Kidney (tissue), 14 donors: ENCODE results near the gene GPR26. TPM values are rescaled to one million over a fixed set of nuclear protein-coding genes. Genes with fewer than 3 reads are reported as not detected.

ENCODE experiments used
- DNase-seq, 5 donors: peaks; one replicate each; pipeline ENCODE4 v3.0.0-alpha.2; 2013 to 2020
- FAIRE-seq: peaks from 2 replicates; lab custom pipeline; 2012; peaks lifted over from hg19 to GRCh38; lab: Jason Lieb, UNC
- H3K27ac ChIP-seq, 2 donors: one replicate each; pipeline ENCODE4 v1.7.0; 2013; ENCODE audit warnings: low read depth in 2 of 2, low read length in 2 of 2, inconsistent platforms in 1 of 2
- H3K27me3 ChIP-seq: one replicate; pipeline ENCODE4 v1.7.1; 2013; ENCODE audit warnings: low read length, inconsistent platforms; ENCODE audit not compliant: control insufficient read depth, insufficient read depth
- H3K36me3 ChIP-seq, 3 donors: one replicate each; pipeline versions ENCODE4 v1.7.0 to v1.7.1; 2013; ENCODE audit warnings: low read length in 3 of 3, control low read depth in 1 of 3, inconsistent platforms in 1 of 3; ENCODE audit not compliant: insufficient read depth in 3 of 3, control insufficient read depth in 2 of 3
- H3K4me1 ChIP-seq, 3 donors: one replicate each; pipeline versions ENCODE4 v1.7.0 to v1.7.1; 2013; ENCODE audit warnings: low read length in 3 of 3, inconsistent platforms in 1 of 3, low read depth in 1 of 3; ENCODE audit not compliant: control insufficient read depth in 2 of 3, insufficient read depth in 2 of 3
- H3K4me3 ChIP-seq, 3 donors: one replicate each; pipeline versions ENCODE4 v1.7.0 to v1.8.1; 2013; ENCODE audit warnings: low read length in 3 of 3, control low read depth in 1 of 3, inconsistent platforms in 1 of 3
- H3K9ac ChIP-seq, 3 donors: one replicate each; pipeline versions ENCODE4 v1.7.0 to v1.7.1; 2013; ENCODE audit warnings: low read length in 3 of 3, control low read depth in 1 of 3, inconsistent platforms in 1 of 3
- H3K9me3 ChIP-seq, 3 donors: one replicate each; pipeline versions ENCODE4 v1.7.0 to v1.7.1; 2013; ENCODE audit warnings: low read length in 3 of 3, control low read depth in 1 of 3, inconsistent platforms in 1 of 3; ENCODE audit not compliant: control insufficient read depth in 2 of 3, insufficient read depth in 1 of 3
- intact Hi-C: fragments of 100-400 bp; cut with DNase I; formaldehyde crosslinking; loops from one replicate; pipeline ENCODE4 v1.11.1; 2022
- polyA plus RNA-seq: library from polyadenylated mRNA; stranded (reverse); fragments of 350-450 nt; fragmentation: Illumina TruSeq; extraction: RNeasy Lipid Tissue Mini Kit (QIAGEN cat#74804); gene quantifications from one replicate; pipeline ENCODE4 v1.2.3, GENCODE V29; 2014; ENCODE audit warnings: low read depth, low replicate concordance; ENCODE audit not compliant: insufficient read depth
- total RNA-seq: library from RNA; stranded (reverse); fragmentation: NEBNext Ultra II Directional; extraction: Animal tissue kit (Norgen Biotek cat#: 25700); gene quantifications from one replicate; pipeline ENCODE4 v1.2.1, GENCODE V29; 2021
- TF ChIP-seq, protein P1 (sequence below): IDR thresholded peaks from 3 replicates; pipeline ENCODE4 v1.5.1; 2012; ENCODE audit warnings: mild to moderate bottlenecking, moderate library complexity, borderline replicate concordance; ENCODE audit not compliant: insufficient read depth; ENCODE audit errors: extremely low read depth
- donor health status: control.
- donor health status: control.
- donor health status: control.
- donor health status: control.
- donor health status: control.
- donor health status: DM: yes; HTN: yes; CAD: no.
- donor health status: Normal renal cell carcinoma (clear cell type).

GPR26 gene
- total and polyA plus RNA-seq, 2 donors from 2014 or later: not detected

DNA sequence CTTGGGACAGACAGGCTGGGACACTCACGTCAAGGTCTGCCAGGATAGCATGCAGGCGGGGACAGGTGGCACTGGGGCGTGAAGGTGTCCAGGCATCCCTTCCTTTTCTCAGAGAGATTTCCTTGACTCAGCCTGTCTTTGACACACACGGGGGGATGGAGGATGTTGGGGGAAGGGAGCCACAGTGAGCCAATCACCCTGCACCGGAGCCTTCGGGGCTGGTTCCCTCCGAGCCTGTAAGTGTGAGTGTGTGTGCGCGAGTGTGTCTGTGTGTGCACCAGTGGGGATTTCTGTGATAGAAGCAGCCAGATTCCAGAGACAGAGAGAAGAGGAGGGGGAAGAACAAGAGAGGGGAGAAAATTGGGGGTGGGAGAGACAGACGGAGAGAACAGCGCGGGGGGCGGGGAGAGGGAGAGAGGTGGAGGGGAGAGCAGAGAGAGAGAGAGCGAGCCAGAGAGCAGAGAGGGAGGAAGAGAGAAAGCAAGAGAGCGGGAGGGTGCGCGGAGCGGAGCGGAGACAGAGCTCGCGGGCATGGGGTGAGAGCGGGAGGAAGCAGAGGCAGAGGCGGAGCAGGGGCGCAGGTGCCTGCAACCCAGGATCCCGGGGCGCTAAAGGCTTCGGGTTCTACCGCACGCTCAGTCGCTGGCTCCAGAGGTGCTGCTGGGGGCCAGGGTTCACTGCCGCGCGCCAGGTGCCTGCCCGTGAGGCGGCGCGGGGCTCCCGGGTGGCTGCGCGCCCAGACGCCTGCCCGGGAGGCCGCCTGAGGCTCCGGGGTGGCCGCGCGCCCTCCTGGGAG, 466 bp upstream of the GPR26 start:
- H3K27ac ChIP-seq: no peak overlapping the region
- H3K9ac ChIP-seq: no peak overlapping the region
- FAIRE-seq: no peak
- TF ChIP-seq, protein P1, sequence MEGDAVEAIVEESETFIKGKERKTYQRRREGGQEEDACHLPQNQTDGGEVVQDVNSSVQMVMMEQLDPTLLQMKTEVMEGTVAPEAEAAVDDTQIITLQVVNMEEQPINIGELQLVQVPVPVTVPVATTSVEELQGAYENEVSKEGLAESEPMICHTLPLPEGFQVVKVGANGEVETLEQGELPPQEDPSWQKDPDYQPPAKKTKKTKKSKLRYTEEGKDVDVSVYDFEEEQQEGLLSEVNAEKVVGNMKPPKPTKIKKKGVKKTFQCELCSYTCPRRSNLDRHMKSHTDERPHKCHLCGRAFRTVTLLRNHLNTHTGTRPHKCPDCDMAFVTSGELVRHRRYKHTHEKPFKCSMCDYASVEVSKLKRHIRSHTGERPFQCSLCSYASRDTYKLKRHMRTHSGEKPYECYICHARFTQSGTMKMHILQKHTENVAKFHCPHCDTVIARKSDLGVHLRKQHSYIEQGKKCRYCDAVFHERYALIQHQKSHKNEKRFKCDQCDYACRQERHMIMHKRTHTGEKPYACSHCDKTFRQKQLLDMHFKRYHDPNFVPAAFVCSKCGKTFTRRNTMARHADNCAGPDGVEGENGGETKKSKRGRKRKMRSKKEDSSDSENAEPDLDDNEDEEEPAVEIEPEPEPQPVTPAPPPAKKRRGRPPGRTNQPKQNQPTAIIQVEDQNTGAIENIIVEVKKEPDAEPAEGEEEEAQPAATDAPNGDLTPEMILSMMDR: no peak
- H3K9me3 ChIP-seq: peaks cover 0 to 6% (median 0%) of the 10 kb centered on the region in 3 donors
- no peaks in the 10 kb centered on the region for H3K36me3 ChIP-seq
- DNase-seq: peak in 3 of 5 donors; percentile 21 to 25 (median 24)
- H3K27me3 ChIP-seq: peaks cover 18% of the 10 kb centered on the region
- intact Hi-C loops: no loop called here
- no peaks in the 10 kb centered on the region for H3K4me1 ChIP-seq
- no peak overlapping the region for H3K4me3 ChIP-seq

DNA sequence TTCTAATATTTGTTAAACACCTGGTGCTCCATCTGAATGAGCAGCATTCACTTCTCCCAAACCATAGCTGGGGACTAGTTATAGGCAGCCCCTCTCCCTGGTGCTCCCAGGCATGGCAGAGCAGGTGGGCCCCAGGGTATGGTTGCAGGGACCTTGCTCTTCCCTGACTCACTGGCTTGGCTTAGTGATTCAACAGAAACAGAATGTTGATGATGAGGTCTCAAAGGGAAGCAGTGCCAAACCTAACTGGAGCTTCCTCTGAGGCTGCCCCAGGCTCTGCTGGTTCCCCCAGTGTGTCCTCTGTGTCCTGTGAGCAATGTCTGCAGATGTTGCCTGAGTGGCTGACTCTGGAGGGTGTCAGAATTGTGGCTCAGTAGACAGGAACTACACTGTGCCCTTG, 3.7 kb downstream of the GPR26 start:
- no peak for FAIRE-seq
- H3K27me3 ChIP-seq: peaks cover 17% of the 10 kb centered on the region

DNA sequence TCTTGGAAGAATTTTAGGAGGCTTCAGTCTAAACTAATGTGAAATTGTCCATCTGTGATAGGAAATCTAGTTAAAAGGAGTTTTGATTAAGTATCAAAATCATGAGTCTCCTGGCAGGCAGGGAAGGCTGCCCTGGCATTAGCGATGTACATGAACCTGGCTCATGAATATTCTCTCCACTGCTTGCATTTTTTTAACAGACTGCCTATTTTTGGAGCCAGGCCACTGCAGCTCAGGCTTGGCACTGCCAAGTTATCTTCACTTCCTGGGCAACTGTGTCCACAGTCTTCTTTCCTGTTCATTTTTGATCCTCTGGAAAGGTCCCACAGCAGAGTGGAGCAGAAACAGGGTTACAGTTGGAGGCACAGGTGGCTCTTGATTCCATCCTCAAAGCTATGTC, 7.0 kb downstream of the GPR26 start:
- Histone ChIP-seq H3K4me1 (no peaks in the 10 kb centered on the region), H3K4me3 (no peak overlapping the region), H3K27ac (no peak overlapping the region), H3K9ac (no peak overlapping the region), H3K36me3 (no peaks in the 10 kb centered on the region), H3K9me3 (no peaks in the 10 kb centered on the region), H3K27me3 (peaks cover 2% of the 10 kb centered on the region)
- FAIRE-seq (no peak), DNase-seq (no peak)
- intact Hi-C loops: no loop called here
- TF ChIP-seq, protein P1: no peak

More for the DNA sequence above, 3.7 kb downstream of the GPR26 start:
- TF ChIP-seq, protein P1: no peak
- intact Hi-C loops: no loop called here
- DNase-seq: no peak
- Histone ChIP-seq H3K9me3 (no peaks in the 10 kb centered on the region), H3K27ac (no peak overlapping the region), H3K36me3 (no peaks in the 10 kb centered on the region), H3K9ac (no peak overlapping the region), H3K4me1 (no peaks in the 10 kb centered on the region), H3K4me3 (no peak overlapping the region)
